Muscle of arm (tissue), 12 donors: ENCODE results near the gene DRAM1. TPM values are rescaled to one million over a fixed set of nuclear protein-coding genes. Genes with fewer than 3 reads are reported as not detected.
"Not testable (repeated sequence)": the region's sequence is repeated elsewhere in the genome, so short reads cannot be mapped to it uniquely, and the experiment has no call there.

Source experiments
- DNase-seq: peaks from one replicate; pipeline ENCODE4 v3.0.0-alpha.2; 2013
- polyA plus RNA-seq, 12 donors: library from polyadenylated mRNA; unstranded; fragments of 120-200 nt; gene quantifications; one replicate each; pipeline ENCODE4 v1.2.1, GENCODE V29; 2013; ENCODE audit not compliant: insufficient read length in 12 of 12

Gene DRAM1
- polyA plus RNA-seq, 12 donors, result 2.4 to 9.4 (median 4.1) TPM; not detected in 1

DNA sequence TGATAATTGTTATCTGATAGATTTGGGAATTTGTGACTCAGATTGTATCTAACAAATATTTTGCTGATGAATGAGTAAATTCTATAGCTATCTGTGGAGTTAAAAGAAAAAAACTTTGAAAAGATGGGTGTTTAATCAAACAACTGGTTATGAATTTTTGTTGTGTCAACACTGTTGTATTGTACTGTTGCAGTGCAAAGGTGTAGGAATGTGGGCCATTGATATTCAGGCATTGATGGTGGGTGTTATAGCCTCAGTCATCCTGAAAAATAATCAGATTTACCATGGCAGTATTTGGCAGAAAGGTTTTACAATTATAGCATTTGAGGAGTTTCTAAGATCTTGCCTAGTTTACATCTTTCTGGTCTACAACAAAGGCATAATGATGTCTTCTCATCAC, 15.4 kb downstream of the DRAM1 start:
- DNase-seq, result no peak

DNA sequence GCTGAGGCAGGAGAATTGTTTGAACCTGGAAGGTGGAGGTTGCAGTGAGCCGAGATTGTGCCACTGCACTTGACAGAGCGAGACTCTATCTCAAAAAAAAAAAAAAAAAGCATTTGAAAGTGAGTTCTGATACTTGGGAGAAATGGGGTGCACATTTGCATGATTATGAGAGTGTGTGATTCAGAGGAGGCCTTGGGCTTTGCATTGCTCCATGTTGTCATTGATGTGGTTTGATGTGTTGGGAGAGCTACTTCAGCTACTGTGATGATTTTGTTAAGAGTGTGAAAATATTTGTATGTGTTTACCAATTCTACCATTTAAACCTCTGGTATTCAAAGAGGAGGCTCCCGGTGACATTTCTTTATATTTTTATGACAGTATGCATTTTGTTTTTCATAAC, 24.4 kb downstream of the DRAM1 start:
- DNase-seq, result no peak

DNA sequence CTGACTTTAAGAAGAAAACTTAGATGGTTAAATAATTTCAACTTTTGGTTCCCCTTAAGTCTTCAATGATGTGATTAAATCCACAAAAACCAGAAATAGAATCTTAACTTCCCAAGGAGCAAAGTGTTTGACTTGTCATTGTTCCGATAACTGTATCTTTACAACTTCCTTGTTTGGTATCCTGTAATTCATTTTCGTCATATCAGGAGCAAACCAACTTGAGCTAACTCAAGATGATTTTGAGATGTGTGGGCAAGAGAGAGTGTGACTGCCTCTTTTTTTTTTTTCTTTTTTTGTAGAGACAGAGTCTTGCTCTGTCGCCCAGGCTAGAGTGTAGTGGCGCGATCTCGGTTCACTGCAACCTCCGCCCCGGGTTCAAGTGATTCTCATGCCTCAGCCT, 25.3 kb downstream of the DRAM1 start:
- no peak for DNase-seq

GRCh38 chr12:101906226-101906625, 28.8 kb downstream of the DRAM1 start:
- no peak for DNase-seq

GRCh38 chr12:101908395-101908794, 31.0 kb downstream of the DRAM1 start:
- no peak for DNase-seq

GRCh38 chr12:101909646-101910045, 32.3 kb downstream of the DRAM1 start:
- no peak for DNase-seq

DNA sequence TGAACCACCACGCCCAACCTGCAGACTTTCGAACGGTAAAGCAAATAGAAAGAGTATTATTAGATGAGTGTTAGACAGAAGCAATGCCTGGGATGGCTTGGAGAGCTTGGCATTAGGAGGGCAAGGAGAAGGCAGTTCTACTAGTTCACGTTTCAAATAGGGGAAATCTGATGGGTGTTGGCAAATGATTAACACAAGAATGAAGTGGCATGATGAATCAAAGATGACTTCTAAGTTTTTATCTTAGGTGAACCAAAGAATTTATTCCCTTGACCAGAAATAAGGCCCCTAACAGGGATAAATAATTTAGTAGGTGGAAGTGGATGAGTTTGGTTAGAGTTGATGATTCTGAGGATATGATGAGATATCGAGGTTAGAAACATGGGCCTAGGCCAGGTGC, 38.5 kb downstream of the DRAM1 start:
- DNase-seq, result no peak

GRCh38 chr12:101918805-101919204, 41.4 kb downstream of the DRAM1 start:
- DNase-seq, result not testable (repeated sequence)

GRCh38 chr12:101919447-101919846, 42.1 kb downstream of the DRAM1 start:
- no peak for DNase-seq

DNA sequence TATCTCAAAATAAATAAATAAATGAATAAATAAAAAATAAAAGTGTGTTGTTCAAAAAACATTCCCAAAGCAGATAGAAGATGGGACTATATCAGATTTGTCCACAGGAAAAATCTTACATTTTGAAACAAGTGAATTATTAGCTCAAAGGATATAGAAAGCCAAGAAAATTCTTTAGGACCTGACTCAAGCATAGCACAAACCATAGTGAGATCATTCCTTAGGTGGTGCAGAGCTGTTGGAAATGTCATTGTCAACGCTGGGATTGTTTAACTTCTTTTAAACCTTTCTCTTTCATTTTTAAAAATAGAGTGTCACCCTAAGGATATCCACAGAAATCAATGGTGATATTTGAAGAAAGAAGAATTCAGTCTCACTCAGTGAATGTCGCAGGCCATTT, 43.5 kb downstream of the DRAM1 start:
- DNase-seq, result no peak

DNA sequence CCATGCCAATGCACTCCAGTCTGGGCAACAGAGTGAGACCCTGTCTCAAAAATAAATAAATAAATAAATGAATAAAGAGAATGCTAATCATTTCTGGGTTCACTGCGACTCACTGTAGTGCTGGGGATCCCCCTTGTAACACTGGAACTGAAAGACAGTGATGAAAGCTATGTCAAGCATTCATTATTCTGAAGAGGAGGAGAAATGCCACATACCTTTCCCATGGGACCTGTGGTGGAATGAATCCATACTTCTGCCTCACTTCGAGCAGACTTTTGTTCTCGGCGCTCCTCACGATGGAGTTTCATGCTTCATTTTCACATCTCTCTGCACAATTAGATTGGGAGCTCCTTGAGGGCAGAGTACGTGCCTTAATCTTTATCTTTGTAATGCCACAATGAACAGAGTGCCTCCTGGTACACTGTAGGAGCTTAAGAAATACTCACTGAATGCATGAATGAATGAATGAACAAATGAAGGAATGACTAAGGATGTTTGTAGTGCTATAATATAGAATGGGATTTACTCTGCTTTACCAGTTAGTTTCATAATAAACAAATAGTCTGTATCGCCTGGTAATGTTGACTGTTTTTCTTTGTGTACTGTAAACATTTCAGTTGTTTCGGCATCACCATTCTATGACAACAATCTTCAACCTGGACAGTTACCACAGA, 45.8 kb downstream of the DRAM1 start:
- DNase-seq, result no peak

DNA sequence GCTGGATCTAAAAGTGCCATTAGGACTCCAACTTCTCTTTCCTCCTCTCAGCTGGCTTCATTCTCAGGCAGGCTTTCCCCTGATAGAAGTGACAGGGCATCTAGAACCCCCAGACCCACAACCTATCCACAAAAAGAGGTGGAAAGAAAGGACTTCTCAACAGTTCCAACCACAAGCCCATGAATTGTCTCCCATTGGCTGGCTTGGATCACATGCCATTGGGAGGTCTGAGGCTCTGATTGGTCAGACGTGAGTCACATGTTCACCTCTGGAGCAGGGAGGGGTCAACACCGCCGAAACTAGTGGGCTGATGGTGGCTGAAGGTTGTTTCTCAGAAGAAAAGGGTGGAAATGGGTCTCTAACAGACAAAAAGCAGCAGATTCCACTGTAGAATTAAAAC, 47.2 kb downstream of the DRAM1 start:
- DNase-seq, result no peak

DNA sequence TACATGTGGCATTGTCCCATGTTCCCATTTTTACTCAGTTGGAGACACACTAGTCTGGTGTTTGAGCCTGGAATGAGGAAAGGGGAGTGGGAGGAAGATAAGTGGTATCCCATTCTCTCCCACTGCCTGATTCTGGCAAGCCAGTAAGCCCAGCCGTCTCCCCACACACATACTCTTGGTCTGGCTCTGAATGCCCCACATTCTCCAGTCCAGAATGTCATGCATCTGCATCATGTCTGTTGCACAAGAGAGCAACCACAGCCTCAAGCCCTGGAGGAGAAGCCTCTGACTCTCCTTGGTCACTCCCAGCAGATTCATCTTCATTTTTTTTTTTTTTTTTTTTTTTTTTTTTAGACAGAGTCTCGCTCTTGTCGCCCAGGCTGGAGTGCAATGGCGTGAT, 48.0 kb downstream of the DRAM1 start:
- DNase-seq, result no peak

GRCh38 chr12:101925935-101926334, 48.6 kb downstream of the DRAM1 start:
- no peak for DNase-seq

- no peak for DNase-seq
These were observed 49.7 kb downstream of the DRAM1 start for GRCh38 chr12:101927036-101927435.

- DNase-seq, result no peak
These were observed 50.6 kb downstream of the DRAM1 start for GRCh38 chr12:101927999-101928398.

DNA sequence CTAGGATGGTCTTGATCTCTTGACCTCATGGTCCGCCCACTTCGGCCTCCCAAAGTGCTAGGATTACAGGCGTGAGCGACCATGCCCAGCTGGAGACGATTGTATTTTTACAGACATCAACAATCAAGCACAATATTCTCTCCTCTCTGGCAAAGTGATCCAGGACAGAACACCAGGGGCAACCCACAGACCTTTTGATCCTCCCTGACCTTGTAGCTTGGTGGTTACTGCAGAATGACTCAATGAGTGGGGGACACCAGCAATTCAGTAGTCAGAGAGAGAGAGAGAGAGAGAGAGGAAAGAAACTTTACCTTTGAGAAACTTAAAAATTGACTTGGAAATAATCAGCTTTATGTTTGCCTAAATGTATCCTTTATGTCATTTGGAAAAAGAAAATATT, 51.2 kb downstream of the DRAM1 start:
- no peak for DNase-seq

- DNase-seq, result no peak
These were observed 52.1 kb downstream of the DRAM1 start for GRCh38 chr12:101929365-101930041.

- no peak for DNase-seq
These were observed 54.3 kb downstream of the DRAM1 start for GRCh38 chr12:101931498-101932326.

DNA sequence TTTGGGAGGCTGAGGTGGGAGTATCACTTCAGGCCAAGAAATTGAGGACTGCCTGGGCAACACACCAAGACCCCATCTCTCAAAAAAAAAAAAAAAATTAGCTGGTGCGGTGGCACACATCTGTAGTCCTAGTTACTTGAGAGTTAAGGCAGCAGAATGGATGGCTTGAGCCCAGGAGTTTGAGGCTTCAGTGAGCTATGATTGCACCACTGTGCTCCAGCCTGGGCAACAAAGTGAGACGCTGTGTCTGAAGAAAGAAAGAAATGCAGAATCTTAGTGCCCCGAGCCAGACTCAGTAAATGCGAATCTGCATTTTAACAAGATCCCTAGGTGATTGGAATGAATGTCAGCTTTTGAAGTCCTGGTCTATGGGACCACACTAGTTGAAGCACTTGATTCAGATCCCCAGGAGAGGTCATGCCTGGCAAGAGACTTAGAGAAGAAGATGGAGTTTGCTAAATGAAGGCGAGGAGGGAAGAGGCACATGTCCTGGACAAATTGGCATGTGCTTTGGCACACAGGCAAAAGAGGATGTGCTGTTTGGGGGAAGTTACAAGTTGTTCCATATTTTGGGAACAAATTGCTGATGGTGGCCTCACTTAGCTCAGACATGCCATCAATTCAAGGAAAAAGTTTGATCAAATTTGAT, 56.6 kb downstream of the DRAM1 start:
- DNase-seq, result no peak

GRCh38 chr12:101935890-101936746, 58.7 kb downstream of the DRAM1 start:
- DNase-seq, result peak; percentile 59
